A549 treated with Mapracorat at 1 μM for 4 hours (cell line): ENCODE data around the gene ITIH4. TPM values are rescaled to one million over a fixed set of nuclear protein-coding genes. Genes with fewer than 3 reads are reported as not detected.

Source experiments
- total RNA-seq: library from RNA; stranded (reverse); fragments of 200-300 nt; extraction: Qiagen RNA extraction; gene quantifications from 5 replicates; pipeline ENCODE4 v1.2.3, GENCODE V29; 2022

The ITIH4 gene
- total RNA-seq, result 0.63 to 1.9 TPM (median 0.87 TPM) in 5 replicates

DNA sequence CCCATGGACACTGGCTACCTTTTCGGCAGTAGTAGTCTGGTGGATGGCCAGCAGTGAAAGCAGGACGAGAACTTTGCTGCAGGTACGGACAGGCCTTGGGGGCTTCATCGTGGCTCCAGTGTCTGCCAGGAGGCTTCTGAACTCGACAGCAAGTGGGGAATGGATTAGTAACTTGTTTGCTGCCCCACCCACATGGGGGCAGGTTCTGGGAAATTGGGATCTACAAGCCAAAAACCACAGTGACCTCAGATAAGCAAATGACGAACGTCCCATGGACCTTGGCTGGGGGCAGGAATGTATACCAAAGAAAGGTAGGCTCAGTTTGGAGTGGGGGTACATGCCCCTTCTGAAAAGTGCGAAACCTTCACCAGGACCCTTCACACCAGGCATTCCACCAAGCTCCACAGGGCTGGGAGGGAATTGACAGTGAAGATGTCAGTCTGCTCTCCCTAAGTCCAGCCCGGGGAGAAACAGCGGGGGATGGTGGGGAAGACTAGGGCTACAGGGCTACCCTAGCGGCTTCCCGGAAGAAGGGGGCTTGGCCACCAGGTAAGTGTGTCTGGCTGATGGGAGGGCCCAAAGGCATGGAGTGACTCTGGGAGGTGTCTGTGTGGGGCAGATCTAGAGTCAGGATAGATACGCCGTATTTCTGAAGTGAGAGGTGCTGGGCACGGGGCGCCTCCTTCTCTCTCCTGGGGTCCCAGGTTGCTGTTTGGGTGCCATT lies at the start of gene ITIH4:
Gene ITIH4 (minus strand): TSS at position 138 of the 724 bp plus-strand sequence. CDS start 30 bp downstream, at position 108.

DNA sequence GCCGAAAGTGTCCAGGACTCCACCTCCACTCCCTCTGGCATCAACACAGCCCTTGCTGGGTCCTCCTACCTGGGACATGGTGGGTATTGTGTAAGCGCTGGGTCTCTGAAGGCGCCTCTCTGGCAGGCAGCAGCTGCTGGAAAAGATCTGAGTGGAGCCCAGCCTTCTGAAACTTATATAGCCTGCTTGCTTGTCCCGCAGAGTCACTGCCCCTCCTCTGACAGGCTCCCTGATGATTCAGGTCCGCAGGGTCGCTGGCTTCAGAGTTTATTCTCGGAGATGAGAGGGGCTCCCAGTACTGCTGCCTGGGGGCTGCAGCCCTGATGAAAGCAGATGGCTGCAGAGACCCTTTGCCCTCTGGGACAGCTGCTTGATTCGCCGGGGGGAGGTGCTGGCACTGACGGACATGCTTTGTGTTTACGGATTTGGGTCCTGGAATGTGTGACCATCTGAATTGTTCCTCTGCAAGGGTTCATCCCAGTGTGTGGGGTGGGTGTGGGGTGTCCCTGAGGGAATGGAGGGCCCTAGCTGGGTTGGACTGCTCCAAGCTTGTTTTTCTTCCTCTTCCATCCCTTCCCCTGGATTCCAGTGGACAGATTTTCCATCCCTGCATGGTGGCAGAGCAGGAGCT lies 4.5 kb upstream of the ITIH4 start, which contains the start of gene MUSTN1:
Gene MUSTN1 (minus strand): TSS at position 149 of the 631 bp plus-strand sequence. CDS start 71 bp downstream, at position 78.

DNA sequence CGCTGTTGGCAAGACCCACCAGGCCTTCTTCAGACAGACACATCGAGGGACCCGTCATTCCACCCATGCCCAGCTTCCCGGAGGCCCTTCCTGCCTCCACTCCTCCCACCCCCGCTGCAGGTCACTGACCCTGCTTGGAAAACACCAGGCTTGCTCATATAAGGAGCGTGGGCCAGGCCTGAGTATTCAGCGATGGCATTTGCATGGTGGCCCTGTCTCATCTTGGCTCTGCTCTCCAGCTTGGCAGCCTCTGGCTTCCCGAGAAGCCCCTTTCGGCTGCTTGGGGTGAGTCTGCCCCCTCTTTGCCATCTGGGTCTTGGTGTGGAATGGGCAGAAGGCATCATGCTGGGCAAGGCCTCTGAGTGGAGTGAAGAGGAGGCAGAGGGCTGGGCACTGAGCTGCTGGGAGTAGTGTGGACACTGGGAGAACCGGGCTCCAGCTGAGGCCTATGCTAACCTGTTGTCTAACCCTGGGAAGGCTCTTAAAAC lies 35.8 kb downstream of the ITIH4 start, which contains the start of gene ITIH3:
Gene ITIH3 (plus strand): TSS at position 185 of the 488 bp plus-strand sequence. CDS start 8 bp downstream, at position 193.

DNA sequence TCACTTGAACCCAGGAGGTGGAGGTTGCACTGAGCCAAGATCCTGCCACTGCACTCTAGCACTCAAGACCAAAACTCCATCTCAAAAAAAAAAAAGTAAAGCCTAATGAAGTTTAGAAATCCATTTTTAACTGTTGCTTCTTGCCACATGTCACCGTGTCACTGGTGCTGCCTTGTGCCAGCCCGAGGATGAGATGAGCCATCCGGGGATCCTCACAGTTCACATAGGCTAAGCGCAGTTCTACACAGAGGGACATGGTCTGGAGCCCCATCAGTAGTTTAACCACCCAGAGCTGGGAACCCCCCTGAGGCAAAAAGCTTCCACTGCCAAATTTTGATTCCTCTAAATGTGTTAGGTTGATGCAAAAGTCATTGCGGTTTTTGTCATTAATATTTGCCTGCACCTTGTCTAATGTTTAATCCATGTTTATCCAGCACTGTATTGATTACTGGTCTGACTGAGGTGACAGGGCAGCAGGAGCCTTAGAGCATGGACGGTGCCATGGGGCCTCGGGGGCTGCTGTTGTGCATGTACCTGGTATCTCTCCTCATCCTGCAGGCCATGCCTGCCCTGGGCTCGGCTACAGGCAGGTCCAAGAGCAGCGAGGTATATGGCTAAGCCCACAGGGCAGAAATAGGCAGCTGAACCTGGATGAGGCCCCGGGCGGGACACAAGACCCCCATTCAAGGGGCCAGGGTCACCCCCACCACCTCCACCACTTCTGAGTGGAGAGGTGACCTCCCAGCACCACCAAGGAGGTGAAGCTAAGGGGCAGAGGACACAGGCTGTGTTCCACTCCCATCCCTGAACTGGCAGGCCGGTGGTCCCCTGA lies 53.1 kb downstream of the ITIH4 start, which contains the start of gene ITIH1:
Gene ITIH1 (plus strand): TSS at position 473 of the 832 bp plus-strand sequence. CDS start 17 bp downstream, at position 490.

DNA sequence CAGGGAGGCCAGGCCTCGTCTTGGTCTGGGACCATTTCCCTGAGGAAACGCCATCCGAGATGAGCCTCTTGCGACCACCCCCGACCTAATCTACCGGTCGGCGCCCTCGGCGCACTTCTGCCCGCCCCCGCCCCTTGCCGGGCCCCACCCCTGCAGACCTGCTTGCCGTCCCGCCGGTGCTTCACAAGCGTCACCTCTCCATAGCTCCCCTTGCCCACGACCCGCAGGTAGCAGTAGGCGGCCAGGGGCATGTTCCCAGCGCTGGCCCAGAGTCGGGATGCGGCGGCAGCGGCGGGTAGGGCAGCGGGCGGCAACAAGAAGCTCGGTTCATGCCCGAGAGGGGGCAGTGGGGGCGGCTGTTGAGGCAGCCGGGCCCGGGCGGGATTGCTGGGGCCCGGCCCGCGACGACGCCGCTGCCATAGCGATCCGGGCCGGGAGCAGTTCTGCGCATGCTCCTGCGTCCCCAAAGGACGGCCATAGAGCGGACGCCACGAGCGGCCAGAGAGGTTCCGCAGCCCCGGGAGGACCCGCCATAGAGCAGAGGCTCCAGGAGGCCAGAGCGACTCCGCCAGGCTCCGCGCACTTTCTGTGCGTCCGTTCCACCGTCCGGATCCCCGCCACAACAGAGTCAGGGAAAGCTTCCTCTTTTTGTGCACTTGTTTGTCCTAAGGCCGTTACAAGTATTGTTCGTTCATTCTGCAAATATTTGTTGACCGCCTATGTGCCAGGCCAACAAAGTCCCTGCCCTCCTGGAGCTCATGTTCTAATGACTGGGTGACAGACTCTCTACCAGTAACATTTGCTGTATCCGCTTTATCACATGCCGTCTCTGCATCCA lies 59.8 kb downstream of the ITIH4 start, which contains the start of gene NEK4:
Gene NEK4 (minus strand): TSS at position 445 of the 838 bp plus-strand sequence. CDS start 194 bp downstream, at position 251.

Other genes starting within 250 kb of the ITIH4 start
- gene PBRM1, start 144.8 kb downstream of the ITIH4 start, total RNA-seq, result 10.6 to 15.6 TPM (median 15.1 TPM) in 5 replicates
- 89.6 to 138 TPM (median 91.0 TPM) in 5 replicates for gene GNL3, start 144.6 kb downstream of the ITIH4 start, total RNA-seq
- 35.0 to 38.9 TPM (median 38.4 TPM) in 5 replicates for gene GLT8D1, start 124.9 kb downstream of the ITIH4 start, total RNA-seq
- gene SPCS1, start 124.6 kb downstream of the ITIH4 start, total RNA-seq, result 152 to 169 TPM (median 162 TPM) in 5 replicates
- 10.0 to 15.8 TPM (median 13.6 TPM) in 5 replicates for gene NEK4, start 59.7 kb downstream of the ITIH4 start, total RNA-seq
- gene ITIH1, start 53.1 kb downstream of the ITIH4 start, total RNA-seq, result not detected in 5 replicates
- gene ITIH3, start 35.9 kb downstream of the ITIH4 start, total RNA-seq, result 0.13 TPM in 1 of 5 replicates, not detected in the others
- 0.28 TPM in 1 of 5 replicates, not detected in the others for gene MUSTN1, start 4.3 kb upstream of the ITIH4 start, total RNA-seq
- 6.1 to 8.3 TPM (median 7.5 TPM) in 5 replicates for gene STIMATE, start 66.9 kb upstream of the ITIH4 start, total RNA-seq
- gene SFMBT1, start 215.4 kb upstream of the ITIH4 start, total RNA-seq, result 7.3 to 9.5 TPM (median 8.2 TPM) in 5 replicates